GM19023 (cell line): ENCODE measurements around the gene PRLH.
A peak's percentile ranks its signal among the peaks of the same experiment; 100 is the strongest.

Experiments
- ATAC-seq: cut with Tn5 transposase; IDR thresholded peaks from one replicate; pipeline ENCODE4 v1.9.1; 2021; ENCODE audit warnings: mild to moderate bottlenecking, moderate library complexity; ENCODE audit not compliant: unreplicated experiment

The PRLH gene, protein sequence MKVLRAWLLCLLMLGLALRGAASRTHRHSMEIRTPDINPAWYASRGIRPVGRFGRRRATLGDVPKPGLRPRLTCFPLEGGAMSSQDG

DNA sequence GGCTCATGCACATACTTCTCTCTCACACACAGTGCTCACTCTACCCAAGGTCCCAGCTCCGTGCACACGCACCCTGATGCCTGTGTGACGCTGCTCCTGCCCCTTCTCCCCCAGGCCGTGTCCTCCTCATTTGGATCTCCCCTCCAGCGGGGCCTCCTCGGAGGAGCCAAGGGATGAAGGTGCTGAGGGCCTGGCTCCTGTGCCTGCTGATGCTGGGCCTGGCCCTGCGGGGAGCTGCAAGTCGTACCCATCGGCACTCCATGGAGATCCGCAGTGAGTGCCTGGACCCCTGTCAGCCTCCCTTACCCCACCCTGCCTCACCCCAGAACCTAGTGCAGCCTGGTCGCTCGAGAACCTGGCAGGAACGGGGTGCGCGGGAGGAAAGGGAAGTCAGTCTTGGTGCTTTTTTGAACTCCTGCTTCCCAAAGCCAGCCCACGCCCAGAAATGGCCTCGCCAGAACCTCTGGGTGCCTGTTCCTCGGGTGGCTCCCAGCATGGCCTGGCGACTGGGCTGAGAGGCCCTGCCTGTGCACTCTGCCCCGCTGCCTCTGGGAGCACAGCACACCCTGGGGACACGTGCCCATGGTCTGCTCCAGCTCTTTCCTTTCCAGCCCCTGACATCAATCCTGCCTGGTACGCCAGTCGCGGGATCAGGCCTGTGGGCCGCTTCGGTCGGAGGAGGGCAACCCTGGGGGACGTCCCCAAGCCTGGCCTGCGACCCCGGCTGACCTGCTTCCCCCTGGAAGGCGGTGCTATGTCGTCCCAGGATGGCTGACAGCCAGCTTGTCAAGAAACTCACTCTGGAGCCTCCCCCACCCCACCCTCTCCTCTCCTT is at the start of gene PRLH:
TSS of gene PRLH (plus strand) at position 174 of the 835 bp plus-strand sequence. CDS start at position 174, 0 bp downstream.
- ATAC-seq: no peak

DNA sequence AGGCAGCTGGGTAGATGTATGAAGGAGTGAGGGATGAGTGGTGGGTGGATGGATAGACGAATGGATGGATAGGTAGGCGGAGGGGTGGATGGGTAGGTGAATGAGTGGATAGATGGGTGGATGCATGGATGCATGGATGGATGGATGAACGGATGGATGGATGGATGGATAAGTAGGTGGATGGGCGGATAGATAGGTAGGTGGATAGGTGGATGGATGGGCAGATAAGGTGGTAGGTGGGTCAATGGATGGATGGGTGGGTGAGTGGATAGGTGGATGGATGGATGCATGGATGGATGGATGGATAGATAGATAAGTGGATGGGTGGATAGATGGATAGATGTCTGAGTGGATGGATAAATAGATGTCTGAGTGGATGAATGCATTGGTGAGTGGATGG is 49.2 kb upstream of the PRLH start:
- no peak for ATAC-seq

DNA sequence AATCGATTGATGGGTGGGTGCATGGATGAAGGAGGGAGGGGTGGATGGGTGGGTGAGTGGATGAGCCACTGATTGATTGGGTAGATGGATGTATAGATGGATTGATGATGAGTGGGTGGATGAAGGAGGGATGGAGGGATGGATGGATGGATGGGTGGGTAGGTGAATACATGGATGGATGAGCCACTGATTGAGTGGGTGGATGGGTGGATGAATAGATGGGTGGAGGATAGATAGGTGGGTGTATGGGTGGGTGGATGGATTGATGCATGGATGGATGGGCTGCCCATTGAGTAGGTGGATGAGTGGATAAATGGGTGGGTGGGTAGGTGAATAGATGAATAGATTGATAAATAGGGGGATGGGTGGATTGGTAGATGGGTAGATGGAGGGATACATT is 48.4 kb upstream of the PRLH start:
- no peak for ATAC-seq

DNA sequence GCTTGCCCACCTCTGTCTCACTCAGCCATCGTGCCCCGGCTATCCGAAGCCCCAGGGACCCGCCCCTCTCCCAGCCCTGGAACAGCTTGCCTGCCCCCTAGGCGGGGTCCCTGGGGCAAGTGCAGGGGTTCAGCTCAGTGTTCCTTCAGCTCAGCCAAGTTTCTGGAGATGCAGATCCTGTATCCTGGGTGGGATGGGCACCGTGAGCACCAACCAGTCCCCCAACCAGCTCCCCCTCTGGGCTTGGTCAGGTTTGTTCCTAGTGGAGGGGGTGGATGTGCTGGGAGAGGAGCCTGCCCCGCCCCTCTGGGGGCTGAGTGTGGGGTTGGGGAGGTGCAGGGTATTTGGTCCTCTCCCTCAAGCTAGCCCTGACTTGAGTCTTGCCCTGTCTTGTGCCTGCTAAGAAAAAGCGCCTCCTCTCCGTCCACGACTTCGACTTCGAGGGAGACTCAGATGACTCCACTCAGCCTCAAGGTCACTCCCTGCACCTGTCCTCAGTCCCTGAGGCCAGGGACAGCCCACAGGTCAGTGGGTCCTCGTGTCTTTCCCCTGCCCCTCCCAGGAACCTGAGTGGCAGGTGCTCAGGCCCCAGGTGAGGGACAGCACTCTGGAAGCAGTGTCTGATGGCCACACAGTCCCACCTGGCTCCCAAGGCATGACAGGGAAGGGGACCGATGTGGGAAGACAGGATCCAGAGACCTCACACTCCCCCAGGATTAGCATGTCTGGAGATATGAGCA is 46.7 kb upstream of the PRLH start:
- no peak for ATAC-seq

DNA sequence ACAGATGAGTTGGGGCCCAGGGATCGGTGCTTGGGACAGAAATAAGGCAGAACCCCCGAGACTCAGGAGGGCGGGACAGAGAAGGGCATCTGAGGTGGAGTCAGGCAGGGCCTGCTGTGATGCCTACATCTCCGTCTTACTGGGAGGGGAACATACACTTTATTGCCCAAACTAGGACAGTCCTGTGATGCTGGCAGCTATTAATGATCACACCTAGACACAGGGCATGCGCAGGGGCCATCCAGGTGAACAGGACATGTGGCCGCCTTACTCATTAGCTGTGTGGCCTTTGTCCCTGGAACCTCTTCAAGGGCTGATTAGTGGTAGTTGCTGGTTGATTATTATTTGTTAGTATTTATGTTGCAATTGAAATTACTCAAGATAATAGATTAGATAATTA is 46.1 kb upstream of the PRLH start:
- no peak for ATAC-seq

DNA sequence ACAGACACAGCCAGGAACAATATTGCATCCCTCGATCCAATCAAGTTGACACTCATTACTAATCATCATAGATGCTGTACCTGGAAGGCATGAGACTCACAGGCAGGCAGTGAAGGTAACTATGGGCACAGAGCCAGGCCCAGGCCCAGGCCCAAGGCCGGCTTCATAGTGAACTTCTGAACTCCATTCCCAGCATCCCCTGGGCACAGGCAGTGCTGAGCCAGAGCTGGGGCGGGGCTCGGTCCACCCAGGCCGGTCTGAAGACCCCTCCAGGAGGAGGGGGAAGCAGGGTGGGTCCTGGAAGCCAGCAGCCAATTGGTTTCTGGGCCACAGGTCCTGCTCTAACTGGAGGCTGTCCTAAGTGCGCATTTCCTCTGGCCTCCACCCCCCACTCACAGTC is 41.7 kb upstream of the PRLH start:
- no peak for ATAC-seq

DNA sequence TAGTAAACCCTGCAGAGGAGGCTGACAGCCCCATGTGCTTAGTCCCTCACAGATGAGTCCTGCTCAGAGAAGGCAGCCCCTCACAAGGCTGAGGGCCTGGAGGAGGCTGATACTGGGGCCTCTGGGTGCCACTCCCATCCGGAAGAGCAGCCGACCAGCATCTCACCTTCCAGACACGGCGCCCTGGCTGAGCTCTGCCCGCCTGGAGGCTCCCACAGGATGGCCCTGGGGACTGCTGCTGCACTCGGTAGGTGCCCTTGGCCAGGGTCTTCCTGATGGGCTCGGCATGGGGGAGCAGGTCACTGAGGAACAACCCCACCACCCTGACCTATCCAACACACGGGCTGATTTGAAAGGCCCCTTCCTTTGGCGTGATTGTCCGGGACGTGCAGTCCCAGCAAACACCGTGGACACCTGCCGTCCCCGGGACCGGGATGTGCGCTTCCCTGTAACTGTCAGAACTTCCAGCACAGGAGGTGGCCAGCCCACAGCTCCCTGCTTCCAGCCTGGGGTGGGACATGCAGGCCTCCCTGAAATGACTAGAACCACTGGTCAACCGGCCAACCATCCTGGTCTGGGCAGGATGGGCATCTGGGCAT is 40.7 kb upstream of the PRLH start:
- no peak for ATAC-seq

DNA sequence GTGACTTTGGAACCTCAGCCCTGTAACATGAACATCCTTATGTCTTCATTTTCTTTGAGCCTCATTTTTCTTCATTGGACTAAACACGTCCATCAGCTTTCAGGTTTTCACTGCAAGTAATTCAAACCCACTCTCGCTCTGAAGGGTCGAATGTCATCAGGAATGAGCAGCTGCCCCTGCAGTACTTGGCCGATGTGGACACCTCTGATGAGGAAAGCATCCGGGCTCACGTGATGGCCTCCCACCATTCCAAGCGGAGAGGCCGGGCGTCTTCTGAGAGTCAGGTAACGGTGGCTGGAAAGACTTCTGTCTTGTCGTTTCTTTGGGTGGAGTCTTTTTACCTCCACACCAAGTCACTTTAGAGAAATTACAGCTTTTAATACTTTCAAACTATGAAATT is 39.1 kb upstream of the PRLH start:
- no peak for ATAC-seq

DNA sequence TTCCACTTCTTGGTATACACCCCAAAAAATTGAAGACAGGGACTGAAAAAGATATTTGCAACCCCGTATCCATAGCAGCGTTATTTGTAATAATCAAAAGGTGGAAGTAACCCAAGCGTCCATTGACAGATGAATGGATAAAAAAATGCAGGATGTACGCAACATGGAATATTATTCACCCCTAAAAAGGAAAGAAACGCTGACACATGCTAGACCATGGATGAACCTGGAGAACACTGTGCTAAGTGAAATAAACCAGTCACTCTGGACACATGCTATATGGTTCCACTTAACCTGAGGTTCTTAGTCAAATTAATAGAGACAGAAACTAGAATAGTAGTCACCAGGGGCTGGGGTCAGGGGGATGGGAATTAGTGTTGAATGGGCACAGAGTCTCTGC is 38.6 kb upstream of the PRLH start:
- ATAC-seq: no peak

DNA sequence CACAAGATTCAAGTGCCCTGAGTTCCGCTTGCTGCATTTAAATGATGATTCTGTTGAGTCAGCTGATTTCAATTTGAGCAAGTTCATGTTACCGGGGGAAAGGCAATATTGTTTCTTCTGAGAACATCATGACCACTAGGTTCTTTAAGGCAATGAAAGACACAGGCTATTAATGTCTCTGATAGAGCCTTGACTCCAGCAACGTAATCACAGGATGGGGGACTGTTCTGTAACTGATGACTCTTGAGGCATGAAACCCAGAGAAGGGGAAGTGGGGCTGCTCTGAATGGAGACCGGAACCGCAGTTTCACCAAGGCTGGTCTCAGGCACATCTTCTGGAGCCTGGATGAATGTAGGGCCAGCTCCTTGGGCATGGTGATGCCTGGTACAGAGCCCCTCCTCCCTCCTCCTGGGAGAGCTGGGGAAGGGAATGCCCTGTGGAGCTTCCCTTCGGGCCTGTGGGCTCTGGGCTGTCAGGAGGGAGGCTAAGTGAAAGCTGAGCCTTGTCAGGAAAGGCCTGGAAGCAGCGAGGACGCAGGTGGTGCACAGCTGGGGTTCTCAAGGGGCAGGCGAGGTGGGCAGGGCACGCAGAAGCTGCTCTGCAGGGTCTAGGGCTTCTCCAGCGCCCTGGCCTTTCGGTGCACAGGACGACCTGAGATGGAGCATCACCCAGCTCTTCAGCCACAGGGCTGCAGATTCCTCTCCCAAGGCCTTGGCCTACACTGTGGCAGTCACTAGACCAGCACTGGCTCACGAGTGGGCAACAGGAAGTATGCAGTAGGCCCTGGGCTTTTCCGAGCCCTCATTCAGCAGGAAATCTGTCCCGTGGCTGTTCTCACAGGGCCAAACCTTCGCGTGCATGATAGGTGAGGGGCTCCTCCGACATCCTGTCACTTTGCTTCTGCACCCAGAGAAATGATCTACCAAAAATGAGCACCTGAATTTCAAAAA is 36.6 kb upstream of the PRLH start:
- ATAC-seq: peak; percentile 81

DNA sequence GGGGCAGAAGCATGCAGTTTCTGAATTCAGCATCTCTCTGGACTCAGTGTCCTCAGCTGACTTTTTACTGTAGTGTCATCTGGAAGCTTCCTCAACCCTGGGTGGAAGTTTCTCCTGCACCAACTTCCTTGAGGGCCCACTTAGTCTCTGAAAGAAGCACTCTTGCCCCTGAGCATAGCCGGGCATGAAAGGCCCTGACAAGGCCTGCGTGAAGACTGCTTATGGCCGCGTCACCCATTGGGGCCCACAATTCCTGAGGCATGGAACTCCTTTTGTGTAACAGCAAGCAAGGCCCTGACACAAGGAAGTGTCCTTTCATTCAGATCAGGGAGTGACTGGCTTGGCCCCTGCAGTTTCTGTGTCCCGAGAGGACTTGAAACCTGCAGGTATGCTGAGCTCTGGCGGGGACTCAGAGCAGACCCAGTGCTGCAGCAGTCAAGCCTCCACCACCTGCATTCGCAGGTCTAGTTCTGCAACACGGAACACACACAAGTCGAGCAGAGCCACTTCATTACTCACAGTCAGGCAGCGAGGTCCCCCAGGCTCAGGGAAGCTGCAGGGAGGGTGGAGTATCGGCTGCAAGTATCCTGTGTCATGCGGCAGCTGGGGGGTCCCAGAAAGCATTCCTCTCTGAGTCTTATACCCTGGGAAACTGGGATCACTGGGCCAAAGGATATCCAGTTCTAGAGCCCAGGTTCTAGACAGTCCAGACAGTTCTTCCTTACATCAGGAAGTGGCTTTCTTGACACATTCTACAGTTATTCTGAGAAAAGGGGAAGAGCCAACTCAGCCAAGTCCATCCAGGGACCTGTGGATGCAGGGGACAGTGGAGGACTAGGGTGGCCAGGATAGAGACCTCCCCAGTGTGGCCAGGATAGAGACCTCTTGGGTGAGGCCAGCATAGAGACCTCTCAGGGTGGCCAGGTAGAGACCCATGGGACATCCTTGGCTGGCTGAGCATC is 35.6 kb upstream of the PRLH start:
- ATAC-seq: peak; percentile 61

DNA sequence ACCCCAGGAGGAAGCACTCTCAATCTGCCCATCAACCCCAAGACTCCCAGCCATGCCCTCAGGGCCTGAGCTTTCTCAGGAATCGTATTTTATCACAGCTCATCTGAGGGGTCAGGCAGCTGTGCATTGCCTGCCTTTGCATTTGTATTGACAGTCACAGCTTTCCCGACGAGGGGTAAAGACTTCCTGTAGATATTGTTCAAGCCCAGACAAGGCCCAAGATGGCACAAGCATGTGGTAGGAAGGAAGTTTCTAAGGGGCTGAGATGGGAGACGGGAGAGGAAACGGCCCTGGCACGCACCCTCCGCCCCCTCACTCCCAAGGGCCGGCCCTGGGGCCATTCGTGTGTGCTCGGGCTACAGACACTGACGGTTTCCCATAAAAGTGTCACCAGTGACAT is 34.2 kb upstream of the PRLH start:
- ATAC-seq: no peak

DNA sequence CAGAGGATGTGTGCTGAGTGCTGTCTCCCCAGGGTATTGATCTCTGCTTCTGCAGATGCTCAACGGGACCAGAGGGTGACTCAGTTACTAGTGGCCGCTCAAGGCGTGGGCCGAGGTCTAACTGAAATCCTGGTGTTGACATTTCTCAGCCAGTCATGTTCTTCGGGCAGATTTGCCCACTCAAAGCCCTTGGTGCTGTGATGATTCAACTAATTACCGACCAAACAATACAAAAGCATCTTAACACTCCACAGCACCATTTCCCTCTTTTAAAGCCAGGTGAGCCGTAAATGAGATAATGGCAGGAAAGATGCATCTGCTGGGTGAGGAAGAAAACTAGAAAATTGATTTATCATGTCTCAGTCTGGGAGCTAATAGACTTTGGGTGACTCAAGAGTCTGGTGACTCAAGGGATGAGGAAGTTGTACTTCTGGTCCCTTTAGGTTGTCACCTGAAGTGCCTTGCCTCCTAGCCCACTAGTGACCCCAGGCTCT is 32.7 kb upstream of the PRLH start:
- ATAC-seq: no peak

DNA sequence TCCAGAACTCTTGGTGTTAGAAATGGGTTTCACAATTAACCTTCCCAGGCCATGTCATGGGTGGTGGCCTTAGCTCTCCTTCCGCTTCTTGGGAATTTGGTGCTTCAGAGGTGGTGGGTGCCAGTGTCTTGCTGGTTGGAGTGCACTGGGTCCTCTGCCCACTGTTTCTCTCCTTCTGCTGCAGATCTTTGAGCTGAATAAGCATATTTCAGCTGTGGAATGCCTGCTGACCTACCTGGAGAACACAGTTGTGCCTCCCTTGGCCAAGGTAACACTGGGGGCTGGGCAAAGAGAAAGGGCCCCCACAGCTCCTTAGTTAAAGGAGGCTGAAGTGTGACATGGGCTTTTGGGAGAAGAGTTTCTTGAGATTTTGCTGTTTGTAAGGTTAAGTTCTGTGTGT is 32.0 kb upstream of the PRLH start:
- no peak for ATAC-seq

DNA sequence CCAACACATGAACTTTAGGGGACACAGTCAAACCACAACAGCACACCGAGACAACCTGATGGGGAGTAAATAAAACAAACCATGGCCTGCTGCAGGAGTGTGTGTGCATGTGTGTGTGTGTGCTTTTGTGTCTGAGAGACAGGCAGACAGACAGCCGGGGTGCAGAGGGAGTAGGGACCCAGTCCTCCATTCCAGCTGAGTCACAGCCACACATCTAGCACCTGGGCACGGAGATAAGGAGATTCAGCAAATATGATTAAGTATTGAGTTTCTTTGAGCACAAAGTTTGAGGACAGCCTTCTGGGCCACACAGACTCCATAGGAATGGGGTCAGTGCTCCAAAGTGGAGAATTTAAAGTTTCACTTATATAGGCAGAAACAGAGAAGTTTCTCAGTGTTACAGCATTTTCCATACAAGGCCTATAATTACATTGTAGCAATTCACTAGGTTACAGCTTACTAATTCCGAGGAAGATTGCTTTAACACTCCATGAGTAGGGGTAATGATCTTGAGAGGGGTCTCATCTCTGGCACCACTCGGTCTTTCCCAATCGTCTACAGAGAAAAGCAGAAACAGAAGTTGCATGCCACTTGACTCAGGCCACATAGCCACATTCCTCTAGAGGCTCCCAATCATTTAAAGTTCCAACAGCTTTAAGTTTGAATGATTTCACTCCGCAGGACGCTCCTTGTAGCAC is 30.8 kb upstream of the PRLH start:
- ATAC-seq: no peak

DNA sequence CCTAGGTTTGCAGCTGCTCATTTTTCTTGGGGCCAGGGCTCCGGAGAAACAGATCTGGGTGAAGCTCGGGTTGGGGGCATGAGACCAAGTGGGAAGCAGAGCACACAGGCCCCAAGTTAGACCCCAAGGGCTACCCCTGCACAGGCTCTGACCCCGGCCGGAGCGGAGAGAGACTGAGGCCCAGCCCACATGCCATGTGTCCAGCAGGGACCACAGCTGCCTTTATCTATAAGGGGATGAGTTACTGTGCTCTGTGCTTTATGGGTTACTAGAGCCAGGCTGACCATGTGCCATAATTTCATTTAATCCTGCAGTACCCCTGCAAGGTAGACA is 30.3 kb upstream of the PRLH start:
- ATAC-seq: no peak

DNA sequence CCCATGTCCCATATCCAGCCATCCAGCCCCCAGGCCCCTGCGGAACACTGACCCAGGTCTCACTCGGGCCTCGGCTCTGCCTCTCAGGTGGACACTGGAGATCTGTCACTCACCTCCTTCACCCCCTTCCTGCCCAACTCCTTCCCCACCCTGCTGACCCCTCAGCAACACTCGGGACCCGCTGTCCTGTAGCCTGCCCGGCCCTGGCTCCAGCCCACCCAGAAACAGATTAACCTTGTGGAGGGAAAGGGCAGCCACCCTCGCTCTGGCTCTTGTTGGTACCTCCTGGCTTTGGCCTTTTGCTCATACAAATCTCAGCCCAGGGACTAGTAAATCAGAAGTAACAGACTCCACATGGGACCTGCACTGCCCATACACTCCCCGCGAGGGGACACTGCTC is 29.8 kb upstream of the PRLH start:
- no peak for ATAC-seq

DNA sequence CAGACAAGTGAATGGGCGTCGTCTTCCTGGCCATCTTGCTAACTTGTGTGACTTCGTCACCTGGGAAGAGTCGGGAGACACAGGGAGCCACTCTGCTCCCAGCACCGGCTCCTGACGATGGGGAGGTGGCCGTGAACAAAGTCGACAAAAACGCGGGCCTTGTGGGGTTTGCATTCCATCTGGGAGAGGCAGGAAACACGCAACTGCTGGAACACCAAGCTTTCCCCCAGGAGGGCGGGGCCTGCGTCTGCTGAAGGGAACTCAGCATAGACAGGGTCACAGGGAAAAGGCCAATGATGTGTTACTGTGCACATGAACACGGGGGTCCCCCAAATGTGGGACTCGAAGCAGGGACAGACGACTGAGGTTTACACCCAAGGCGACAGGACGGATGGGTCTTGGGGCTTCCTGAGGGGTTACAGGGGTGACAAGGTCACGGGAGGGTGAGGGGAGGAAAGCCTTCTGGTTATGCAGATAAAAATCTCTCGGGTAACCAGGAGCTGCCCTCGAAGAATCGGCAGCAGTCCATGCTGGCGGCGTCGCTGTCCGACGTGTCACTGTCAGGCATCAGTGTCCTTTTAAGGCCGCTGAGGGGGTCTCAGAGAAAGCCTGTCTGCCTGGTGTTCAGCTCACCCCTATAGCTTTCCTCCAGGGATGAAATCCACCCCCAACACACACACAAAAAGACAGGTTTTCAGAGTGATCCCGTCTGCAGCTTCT is 28.2 kb upstream of the PRLH start:
- no peak for ATAC-seq
